NCI-H2196 treated with DMSO at 0.1 percent for 48 hours (cell line): Measurements from ENCODE around the gene TRIM38.

ENCODE experiments used
- DNase-seq: peaks from one replicate; lab custom pipeline; 2025; ENCODE audit not compliant: unreplicated experiment; lab: John Stamatoyannopoulos, UW

TRIM38 gene

DNA sequence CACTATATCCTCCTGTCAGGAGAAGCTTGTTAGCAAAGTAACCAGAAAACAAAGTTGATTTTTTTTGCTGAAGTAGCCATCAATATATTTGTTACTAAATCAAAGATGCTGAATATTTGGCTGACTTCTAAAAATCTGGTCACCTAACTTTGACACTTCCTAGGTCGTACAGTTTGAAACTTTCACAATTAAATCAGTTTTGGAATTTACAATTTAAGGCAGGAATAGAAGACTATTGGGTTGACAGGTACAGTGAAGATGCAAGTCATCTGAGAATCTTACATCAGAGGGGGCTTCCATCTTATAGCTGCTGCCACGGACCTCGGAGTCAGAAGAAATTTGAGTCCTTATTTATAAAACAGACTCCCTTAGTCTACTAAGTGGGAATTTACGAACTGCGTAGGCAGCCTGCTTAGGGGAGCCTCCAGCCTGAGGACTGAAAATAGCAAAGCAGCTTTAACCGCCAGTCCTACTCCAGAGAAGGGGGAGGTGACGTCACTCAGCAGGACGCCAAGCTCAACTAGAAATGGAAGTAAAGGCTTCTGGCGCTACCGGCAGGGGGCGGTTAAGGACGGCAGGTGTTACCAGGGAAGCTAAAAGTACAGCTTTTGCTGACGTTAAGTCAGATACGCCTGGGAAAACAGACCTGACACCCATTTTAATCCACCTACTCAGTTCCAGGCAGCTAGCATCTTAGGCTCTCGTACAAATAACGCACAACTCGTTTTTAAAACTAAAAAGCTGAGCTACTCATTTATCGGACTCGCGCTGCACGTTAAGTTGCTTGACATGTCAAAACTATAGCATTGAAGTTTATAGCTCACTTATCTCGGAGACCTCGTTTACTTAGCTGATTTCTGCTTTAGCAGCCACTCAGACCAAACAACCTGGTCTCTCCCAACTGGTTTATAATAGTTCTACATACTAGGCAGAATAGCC is 63.6 kb downstream of the TRIM38 start:
- DNase-seq, result peak; percentile 89

DNA sequence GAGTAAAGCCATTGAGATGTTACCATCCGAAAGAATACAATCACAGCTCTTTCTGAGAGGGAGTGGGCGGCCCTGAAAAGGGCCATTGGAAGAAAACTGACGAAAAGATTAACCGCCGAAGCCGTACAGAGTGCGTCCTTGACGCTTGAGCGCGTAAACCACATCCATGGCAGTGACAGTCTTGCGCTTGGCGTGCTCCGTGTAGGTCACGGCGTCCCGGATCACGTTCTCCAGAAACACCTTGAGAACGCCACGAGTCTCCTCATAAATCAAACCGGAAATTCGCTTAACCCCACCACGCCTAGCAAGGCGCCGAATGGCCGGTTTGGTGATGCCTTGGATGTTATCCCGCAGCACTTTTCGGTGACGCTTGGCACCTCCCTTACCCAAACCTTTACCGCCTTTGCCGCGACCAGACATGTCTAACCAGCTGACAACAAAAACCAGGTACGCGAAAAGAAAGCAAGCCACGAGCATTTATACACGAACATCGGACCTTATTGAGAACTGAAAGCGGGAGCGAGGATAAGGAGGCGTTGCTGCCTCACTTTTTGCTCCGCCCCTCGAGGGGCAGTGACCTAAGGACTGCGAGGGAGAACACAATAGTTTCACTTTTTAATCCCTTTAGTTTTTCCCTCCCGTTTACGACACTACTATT is 64.4 kb downstream of the TRIM38 start:
- peak; percentile 69 for DNase-seq

DNA sequence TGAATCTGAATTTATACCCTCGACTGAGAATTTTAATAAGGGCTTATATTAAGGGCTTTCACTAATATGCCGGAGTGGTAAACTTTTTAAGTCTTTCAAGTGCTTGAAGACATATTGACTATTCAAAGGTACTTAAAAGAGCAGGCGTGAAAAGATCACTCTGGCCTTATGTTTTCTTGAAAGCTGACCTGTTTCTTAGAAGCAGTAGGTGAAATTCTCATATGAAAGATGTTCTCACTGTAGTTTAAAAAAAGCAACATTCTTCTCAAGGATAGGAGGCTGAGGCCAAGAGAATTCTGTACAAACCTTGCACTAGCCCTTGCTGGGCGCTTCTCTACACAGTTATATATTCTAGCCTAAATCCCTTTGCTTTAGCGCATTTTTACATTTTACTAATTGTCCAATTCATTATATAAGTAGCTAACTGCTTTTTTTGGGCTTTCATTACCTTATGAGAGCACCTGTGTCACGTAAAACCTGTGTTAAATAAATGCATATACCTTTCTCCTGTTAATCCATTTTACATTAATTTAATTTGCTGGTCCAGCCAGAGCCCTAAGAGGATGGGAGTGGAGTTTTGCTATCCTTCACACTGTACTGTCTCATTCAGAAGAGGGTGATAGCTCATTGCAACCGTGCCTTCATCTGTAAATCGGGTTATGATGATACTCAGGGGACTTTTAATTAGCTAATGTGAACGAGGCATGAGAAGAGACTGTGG is 65.0 kb downstream of the TRIM38 start:
- DNase-seq, result no peak

DNA sequence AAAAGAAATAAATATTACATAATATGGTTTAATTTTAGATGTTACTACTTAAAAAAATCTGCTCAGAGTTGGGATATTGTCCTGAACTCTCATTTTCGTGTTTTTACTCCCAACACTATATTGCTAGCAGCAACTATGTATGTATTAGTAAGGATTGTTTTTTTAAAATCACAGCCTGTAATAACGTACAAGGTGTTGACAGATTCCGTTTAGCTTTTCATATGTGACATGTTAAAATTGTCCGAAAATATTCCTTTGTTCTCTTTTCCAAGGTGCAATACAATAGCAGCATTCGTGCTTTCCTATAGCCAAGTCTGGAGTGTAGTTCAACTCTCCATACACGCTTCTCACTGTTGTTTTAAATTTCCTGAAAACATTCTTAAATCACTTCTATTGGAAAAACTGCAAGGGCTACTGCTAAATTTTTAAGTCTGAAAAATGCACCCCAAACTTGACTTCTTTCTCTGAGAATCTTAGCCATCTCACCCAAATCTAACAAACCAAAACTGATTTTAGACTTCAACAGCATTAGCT is 65.7 kb downstream of the TRIM38 start:
- no peak for DNase-seq

DNA sequence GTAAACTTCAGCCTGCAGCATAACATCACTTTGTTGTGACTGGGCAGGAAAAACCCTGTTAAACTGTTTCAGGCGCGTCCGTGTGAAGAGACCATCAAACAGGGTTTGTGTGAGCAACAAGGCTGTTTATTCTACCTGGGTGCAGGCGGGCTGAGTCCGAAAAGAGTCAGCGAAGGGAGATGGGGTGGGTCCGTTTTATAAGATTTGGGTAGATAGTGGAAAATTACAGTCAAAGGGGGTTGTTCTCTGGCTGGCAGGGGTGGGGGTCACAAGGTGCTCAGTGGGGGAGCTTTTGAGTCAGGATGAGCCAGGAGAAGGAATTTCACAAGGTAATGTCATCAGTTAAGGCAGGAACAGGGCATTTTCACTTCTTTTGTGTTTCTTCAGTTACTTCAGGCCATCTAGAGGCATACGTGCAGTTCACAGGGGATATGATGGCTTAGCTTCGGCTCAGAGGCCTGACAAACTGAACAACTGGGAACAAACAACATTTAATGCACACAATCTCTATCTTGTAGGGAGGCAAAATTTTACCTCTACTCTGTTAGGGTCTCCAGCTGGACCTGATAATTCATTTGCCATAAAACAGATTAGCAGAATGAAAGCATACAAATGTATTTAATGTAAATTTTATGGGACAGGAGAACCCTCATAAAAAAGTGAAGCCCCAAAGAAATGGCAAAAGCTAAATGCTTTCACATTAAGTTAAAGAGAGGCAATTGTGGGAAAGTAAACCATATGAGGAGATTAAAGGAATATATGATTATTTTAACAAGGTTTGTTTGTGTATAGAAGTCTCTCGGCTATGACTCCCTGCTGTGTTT is 66.4 kb downstream of the TRIM38 start:
- DNase-seq, result no peak

DNA sequence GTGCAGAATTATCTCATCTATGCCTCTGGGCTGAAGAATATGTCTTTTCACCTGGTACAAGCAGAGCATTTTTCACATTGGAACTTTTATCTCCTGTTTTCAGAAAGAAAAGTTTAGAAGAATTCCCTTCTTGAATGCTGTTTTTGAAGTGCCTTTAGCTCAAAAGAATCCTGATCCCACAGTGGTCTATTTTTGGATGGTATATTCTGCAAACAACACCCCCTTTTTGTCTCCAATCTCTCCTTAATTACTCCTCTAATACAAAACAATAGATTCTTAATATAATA is 66.9 kb downstream of the TRIM38 start:
- DNase-seq, result no peak

DNA sequence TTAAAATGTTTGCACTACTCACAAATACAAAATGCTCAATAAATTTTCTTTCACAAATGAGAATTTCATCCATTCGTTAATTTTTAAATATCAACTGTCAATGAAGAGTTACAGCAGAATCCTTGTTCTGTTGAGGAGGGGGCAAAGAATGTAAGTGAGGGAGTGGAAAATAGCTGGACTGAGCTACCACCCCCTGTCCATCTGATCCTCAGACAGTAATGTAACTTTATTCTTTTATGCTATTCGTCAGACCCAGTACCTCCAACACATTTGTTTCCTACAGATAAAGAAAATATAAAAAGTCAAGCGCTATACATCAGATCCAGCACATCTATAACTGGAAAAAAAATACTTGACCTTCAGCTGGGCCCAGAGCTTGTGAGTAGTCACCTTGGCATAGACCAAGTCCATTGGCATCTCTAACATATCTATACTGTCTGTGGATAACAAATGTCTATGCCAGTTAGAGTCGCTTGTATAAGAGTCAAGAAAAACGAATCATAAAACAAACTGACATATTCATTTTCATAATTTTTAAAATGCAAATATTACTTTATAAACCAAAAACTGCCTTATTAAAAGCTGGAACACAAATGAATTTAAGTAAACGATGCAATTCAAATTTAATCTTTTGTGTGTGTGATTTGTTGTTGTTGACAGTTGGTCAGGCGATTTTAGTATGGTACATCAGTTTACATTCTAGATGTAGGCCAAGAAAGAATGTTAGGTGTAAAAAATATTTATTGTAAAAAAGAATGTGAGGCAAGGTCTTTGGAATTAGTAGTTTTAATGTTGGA is 67.5 kb downstream of the TRIM38 start:
- DNase-seq, result no peak

DNA sequence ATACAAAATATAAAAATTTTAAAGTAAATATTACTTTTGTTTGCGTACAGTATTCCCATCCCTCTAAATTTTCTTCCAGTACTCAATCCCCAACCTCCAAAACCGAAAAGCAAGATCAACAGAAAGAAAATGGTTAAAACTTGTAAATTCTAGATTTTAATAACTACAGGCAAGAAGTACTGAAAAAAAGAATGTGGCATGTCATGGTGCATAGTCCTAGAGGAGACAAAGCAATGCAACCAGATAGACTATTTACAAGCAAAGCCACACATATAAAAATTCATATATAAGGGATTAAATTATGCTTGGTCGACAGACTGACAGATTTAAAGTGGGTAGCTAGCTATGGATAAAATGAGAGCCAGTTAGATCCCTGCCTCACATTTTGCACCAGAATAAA is 68.1 kb downstream of the TRIM38 start:
- no peak for DNase-seq

DNA sequence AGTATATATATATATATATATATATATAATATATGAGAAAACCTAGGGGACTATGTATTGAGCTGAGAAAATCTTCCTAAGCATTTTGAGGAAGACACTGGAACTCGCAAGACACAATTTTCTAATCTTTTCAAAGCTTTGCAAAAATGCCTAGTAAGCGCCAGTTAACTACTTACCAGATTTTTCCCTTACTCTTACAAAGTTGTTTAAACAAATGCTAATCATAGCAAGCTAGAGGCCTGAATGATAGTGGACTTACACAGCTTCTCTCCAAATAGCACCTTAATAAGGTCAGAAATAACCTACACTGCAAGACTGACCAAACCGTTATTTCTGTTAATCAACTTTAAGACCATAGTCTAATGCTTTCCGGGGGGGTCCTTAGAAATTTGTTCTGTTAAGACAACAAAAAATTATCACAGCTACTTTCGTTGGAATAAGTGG is 68.6 kb downstream of the TRIM38 start:
- no peak for DNase-seq

DNA sequence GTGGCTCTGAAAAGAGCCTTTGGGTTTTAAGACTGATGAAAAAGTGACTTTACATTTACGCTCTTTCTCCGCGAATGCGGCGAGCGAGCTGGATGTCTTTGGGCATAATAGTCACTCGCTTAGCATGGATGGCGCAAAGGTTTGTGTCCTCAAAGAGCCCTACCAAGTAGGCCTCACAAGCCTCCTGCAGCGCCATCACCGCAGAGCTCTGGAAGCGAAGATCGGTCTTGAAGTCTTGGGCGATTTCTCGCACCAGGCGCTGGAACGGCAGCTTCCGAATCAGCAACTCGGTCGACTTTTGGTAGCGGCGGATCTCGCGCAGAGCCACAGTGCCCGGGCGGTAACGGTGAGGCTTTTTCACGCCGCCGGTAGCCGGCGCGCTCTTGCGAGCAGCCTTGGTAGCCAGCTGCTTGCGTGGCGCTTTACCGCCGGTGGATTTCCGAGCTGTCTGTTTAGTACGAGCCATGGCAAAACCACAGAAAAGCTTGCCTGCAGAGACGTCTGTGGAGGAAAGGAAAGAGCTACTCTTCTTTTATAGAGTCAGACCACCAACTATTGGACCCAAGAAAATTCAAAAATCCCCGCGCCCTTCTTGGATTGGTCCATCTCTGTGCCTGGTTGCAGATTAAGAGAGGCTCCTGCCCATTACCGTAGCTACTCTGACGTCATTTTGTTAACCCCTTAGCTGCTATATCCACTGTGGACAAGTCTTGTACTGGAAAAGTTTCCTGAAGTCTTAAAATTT is 69.2 kb downstream of the TRIM38 start:
- peak; percentile 95 for DNase-seq

DNA sequence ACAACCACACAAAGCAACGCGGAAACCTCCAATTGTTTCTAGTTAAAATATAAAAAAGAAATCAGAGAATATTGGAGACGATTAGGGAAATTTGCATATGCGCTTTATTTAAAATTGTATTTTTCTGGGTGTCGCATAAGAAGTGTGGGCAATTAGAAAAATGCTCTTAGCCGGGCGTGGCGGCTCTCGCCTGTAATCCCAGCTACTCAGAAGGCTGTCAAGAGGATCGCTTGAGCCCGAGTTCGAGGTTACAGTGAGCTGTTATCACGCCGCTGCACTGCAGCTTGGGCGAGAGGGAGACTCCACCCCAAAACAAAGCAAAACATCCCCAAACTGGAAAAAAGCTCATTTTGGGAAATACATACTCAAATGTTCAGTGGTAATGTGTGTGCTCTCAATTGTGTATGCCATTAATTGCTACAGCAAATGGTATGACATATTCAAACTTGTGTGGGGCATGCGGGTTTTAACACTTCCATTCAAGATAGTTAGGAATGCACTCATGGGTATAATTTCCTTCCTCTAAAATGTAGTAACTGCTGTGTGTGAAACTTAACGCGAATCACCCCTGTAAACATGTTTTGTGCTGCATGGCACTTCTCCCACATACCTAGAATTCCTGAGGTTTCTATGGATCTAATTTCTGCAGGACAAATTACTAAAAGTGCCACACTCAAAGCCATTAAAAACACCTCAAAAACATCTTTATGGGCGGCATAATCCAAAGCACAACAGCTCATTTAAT is 69.9 kb downstream of the TRIM38 start:
- no peak for DNase-seq

DNA sequence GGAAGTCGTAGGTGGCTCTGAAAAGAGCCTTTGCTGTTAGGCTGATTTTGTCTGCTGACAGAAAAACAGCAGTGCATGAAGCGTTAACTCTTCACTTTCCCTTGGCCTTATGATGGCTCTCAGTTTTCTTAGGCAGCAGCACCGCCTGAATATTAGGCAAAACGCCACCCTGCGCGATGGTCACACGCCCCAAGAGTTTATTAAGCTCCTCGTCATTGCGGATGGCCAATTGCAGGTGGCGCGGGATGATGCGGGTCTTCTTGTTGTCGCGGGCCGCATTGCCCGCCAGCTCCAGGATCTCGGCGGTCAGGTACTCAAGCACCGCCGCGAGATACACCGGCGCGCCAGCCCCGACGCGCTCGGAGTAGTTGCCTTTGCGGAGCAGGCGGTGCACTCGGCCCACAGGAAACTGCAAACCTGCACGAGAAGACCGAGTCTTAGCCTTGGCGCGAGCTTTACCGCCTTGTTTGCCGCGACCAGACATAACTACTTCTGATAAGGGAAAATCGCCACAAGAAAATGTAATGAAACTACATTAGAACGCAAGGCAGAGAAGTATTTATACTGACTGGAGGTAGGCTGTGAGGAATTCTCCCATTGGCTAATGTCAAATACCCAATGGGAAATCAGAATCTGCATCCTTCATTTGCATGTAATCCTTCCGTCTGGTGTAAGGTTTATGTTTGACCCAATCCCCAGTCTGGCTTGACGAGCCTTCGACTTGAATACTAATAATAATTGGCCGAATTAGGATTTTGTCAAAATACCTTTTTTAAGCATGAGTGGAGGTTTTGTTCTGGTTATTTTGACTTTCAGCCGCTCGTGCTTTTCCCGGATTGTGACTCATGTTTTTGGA is 70.7 kb downstream of the TRIM38 start:
- peak; percentile 83 for DNase-seq

DNA sequence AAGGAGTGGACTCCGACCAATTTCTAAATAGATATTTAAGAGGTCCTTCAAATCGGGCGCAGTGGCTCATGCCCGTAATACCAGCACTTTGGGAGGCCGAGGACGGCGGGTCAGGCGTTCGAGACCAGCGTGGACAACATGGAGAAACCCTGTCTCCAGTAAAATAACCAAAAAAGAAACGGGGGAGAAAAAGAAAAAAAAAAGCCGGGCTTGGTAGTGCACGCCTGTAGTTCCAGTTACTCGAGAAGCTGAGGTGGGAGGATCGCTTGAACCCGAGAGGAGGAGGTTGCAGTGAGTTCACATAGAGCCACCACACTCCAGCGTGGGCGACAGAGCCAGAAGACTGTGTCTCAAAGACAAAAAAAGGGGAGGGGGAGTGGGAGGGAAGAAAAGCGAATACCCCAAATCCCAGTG is 71.3 kb downstream of the TRIM38 start:
- DNase-seq, result no peak

DNA sequence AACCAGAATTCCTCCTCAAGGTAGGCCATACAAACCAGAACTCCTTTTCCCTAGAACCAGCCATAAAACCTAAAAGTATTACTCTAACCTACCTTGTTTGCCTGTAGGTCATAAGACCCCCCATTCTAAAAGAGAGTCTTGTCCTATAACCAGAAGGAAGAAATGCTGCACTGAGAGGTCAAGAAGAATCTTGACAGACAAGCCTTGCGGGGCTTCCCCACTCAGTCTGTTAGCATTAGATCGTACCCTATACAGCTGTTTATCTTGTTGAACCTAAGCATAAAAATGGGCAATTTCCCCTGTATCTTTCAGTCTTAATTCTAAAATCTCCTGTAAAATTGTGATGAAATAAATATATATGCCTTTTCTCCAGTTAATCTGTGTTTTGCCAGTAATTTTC is 72.3 kb downstream of the TRIM38 start:
- DNase-seq, result no peak
